Purkinje cell (primary cell): ENCODE measurements around the gene CALHM1. TPM values are rescaled to one million over a fixed set of nuclear protein-coding genes. Genes with fewer than 3 reads are reported as not detected.

Experiments used
- polyA plus RNA-seq: library from polyadenylated mRNA; unstranded; fragments of >200 nt; fragmentation: Nextera tagmentation; gene quantifications from 2 replicates; pipeline ENCODE4 v1.2.1, GENCODE V29; 2014

Gene CALHM1
- polyA plus RNA-seq, result 0.40 TPM in 1 of 2 replicates, not detected in the other

DNA sequence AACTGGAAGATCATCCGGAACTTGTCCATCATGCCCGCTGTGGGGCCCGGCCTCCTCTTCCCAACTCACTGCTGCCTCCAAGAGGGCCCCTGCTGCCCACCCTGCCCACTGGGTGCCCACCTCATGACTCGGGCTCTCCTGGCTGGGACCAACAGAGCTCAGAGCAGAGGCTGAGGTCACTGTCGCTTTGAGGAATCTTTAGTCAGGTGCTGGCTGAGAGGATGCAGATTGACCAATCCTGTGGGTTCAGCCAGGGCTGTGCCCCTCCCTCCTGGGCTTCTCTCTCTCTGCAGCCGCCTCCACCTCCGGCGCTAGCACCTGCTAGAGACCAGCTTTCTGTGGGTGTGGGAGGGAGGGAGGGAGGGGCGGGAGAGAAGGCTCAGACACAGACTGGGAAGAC is at the start of gene CALHM1:
CALHM1 (minus strand) TSS at position 181 of the 400 bp plus-strand sequence; CDS start at position 32, 149 bp downstream.

DNA sequence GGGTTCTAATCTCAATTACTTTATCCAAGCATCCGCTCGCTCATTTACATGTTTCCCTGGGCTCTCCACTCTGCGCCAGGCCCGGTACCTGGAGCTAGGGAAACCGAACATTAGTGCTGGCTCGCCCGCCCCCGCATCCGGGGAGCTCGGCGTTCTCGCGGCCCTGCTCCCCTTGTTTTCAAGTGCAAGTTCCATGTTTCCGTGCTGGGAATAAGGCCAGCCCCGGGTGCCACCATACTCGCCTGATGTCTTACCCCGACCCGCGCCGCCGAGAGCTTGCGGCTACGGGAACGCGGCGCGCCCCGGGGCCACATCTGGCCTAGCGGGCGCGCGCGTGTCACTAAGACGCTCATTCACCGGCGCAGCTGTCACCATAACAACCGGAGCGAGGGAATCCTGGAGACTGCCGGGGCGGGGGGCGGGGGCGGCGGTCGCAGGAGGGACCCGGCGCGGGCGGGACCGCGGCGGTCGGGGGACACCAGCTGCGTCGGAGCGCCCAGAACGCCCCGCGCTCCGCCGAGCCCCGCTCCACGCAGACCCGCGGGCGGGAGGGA is 34.7 kb upstream of the CALHM1 start, which contains the start of gene NEURL1:
NEURL1 (plus strand) TSS at position 344 of the 554 bp plus-strand sequence. CDS start 683 bp downstream, outside the sequence.

DNA sequence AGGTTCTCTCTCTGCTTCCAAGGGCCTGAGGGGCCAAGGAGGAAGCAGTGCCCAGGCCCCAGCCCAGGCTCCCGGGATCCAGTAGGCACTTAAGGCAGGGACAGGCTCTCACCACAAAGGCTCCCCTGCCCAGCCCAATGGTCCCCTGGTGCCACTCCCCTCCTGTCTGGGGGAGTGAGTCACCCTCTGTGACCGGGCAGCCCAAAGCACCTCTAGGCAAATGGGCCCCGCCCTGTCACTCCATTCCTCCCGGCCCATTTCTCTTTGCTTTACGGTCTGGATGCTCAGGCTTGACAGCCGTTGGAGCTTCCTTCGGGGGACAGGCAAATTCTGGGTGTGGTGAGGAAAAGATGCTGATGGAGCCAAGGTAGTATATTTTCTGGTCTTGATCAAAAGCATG is 20.4 kb upstream of the CALHM1 start, which contains the start of gene CALHM3:
CALHM3 (minus strand) TSS at position 106 of the 400 bp plus-strand sequence. CDS start 208 bp downstream, outside the sequence.

DNA sequence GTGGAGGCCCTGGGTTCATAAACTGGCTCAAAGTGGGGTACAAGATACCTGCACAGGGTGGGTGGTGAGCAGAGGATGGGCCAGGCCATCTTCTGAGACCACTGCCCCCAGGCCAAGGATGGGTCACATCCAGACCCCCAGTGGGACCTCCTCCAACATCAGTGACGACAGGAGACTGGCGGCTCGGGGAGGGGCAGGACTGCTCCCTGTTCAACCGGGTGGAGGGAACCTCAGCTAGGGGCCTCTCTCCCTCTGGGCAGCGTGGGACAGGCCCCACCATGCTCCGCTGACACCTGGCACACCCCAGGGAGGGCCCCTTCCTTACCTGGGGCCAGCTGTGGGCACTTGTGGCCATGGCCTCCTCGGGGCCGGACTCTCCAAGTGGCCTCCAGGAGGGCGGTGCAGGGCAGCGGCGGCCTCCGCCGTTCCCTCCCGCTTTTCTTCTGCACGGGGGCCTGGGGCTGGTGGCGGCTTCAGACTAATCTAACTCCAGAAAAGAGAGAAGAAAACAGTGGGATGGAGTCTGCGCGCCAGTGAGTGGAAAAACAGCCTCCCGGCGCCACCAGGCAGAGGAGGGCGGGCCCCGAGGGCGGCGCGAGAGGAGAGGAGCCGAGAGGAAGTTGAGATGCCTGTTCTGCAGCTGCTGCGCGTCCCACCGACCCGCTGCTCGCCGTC is 6.7 kb downstream of the CALHM1 start, which contains the start of gene CALHM2:
CALHM2 (minus strand) TSS at position 540 of the 675 bp plus-strand sequence. CDS start 2,429 bp downstream, outside the sequence.

Other genes starting within 250 kb of the CALHM1 start
- not detected in 2 replicates for gene RPEL1, start 213.0 kb downstream of the CALHM1 start, polyA plus RNA-seq
- gene INA, start 181.8 kb downstream of the CALHM1 start, polyA plus RNA-seq, result 332 and 395 TPM in 2 replicates
- 2.3 and 3.4 TPM in 2 replicates for gene PCGF6, start 107.8 kb downstream of the CALHM1 start, polyA plus RNA-seq
- 2.5 and 6.7 TPM in 2 replicates for gene TAF5, start 90.9 kb downstream of the CALHM1 start, polyA plus RNA-seq
- 1,761 and 1,943 TPM in 2 replicates for gene ATP5MK, start 62.4 kb downstream of the CALHM1 start, polyA plus RNA-seq
- gene PDCD11, start 62.3 kb downstream of the CALHM1 start, polyA plus RNA-seq, result 6.7 and 10.1 TPM in 2 replicates
- gene CALHM2, start 6.5 kb downstream of the CALHM1 start, polyA plus RNA-seq, result 0.22 TPM in 1 of 2 replicates, not detected in the other
- gene CALHM3, start 20.3 kb upstream of the CALHM1 start, polyA plus RNA-seq, result not detected in 2 replicates
- 0.63 and 1.5 TPM in 2 replicates for gene NEURL1, start 34.8 kb upstream of the CALHM1 start, polyA plus RNA-seq